ENCODE measurements around the gene GTF2F2.
A peak's percentile ranks its signal among the peaks of the same experiment; 100 is the strongest.

The GTF2F2 gene

GRCh38 chr13:45305079-45305478 lies 184.8 kb downstream of the GTF2F2 start:
- DNase-seq, result no peak

- no peak for DNase-seq
Measured at GRCh38 chr13:45306966-45307365, 186.7 kb downstream of the GTF2F2 start.

GRCh38 chr13:45310341-45311131 lies 190.2 kb downstream of the GTF2F2 start:
- DNase-seq, result no peak

- DNase-seq, result no peak
Measured at GRCh38 chr13:45314822-45315221, 194.5 kb downstream of the GTF2F2 start.

- no peak for DNase-seq
Measured at GRCh38 chr13:45315520-45316167, 195.3 kb downstream of the GTF2F2 start.

GRCh38 chr13:45316338-45316737 lies 196.0 kb downstream of the GTF2F2 start:
- DNase-seq, result no peak

GRCh38 chr13:45316996-45317395 lies 196.7 kb downstream of the GTF2F2 start:
- DNase-seq, result no peak

- DNase-seq, result no peak
Measured at GRCh38 chr13:45320876-45321629, 200.7 kb downstream of the GTF2F2 start.

GRCh38 chr13:45325806-45326205 lies 205.5 kb downstream of the GTF2F2 start:
- peak; percentile 89 for DNase-seq

- DNase-seq, result no peak
Measured at GRCh38 chr13:45327253-45327955, 207.1 kb downstream of the GTF2F2 start.

GRCh38 chr13:45328661-45329111 lies 208.4 kb downstream of the GTF2F2 start:
- peak; percentile 92 for DNase-seq

- no peak for DNase-seq
Measured at GRCh38 chr13:45331123-45331619, 210.9 kb downstream of the GTF2F2 start.

GRCh38 chr13:45331692-45332035 lies 211.4 kb downstream of the GTF2F2 start:
- DNase-seq, result no peak

GRCh38 chr13:45332036-45332830 lies 211.9 kb downstream of the GTF2F2 start:
- DNase-seq, result peak; percentile 97

GRCh38 chr13:45332831-45333219 lies 212.5 kb downstream of the GTF2F2 start:
- DNase-seq, result no peak

- no peak for DNase-seq
Measured at GRCh38 chr13:45333251-45333976, 213.1 kb downstream of the GTF2F2 start.
